ENCODE results near the gene CMPK1. TPM values are rescaled to one million over a fixed set of nuclear protein-coding genes. Genes with fewer than 3 reads are reported as not detected.
"Not testable (repeated sequence)": the region's sequence is repeated elsewhere in the genome, so short reads cannot be mapped to it uniquely, and the experiment has no call there.

CMPK1 gene
- total RNA-seq, 1 donor from 2014 or later = 151 TPM

- DNase-seq (ENCODE audit: low spot score) = no peak
These were observed 3.8 kb downstream of the CMPK1 start for GRCh38 chr1:47337350-47337749.

DNA sequence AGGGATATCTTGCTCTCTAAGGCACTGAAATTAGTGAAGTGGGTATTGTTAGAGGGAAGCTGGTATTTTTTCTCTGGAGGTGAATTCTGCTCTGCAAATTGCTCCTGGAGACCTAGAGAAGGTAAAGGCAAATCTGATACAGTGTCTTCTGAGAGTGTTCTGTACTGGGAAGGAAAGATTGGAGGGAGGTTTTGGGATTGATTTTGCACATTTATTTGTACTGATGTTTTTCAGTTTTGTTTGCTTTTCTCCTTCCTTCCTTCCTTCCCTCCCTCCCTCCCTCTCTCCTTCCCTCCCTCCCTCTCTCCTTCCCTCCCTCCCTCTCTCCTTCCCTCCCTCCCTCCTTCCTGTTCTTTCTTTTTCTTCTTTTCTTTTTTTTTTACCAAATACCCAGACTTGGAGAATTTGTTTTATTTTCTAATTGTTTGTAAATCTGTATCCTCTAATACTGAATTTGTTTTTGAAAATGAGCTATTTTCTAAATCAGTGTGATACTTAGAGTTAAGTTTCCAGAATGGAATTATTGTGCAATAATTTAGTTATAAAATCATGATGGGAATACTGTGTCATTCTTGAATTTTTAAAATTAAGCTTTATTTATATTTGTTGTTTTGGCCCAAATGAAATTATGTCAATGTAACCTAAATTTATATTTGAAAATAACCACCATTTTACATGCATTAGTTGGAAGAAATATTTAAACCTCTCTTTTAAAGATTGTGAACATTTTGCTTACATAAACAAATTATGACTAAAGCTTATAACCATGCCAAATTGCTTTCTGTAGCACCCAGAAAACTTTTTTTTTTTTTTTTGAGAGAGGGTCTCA lies 4.9 kb downstream of the CMPK1 start:
- DNase-seq (ENCODE audit: low spot score) = no peak

DNA sequence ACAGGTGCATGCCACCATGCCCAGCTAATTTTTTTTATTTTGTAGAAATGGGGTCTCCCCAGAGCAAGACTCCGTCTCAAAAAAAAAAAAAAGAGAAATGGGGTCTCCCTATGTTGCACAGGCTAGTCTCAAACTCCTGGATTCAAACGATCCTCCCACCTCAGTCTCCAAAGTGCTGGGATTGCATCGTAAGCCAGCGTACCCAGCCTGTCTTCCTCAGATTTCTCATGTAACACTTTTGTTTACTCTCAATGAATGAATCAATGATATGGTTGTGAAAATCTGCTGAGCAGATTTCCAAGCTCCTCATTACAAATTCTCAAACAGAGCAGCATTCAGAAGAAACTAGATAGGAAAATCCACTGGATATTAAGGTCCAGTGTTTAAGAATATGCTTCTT lies 6.6 kb downstream of the CMPK1 start:
- DNase-seq (ENCODE audit: low spot score) = peak; percentile 20

DNA sequence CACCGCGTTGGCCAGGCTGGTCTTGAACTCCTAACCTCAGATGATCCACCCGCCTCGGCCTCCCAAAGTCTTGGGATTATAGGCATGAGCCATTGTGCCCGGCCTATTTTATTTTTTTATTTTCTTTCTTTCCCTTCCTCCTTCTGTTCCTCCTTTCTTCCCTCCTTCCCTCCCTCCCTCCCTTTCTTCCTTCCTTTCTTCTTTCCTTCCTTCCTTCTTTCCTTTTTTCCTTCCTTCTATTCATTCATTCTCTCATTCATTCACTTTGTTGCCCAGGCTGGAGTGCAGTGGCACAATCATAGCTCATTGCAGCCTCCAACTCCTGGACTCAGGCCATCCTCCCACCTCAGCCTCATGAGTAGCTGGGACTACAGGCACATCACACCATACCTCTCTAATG lies 13.4 kb downstream of the CMPK1 start:
- DNase-seq (ENCODE audit: low spot score) = not testable (repeated sequence)

GRCh38 chr1:47347735-47348134 lies 14.1 kb downstream of the CMPK1 start:
- no peak for DNase-seq (ENCODE audit: low spot score)

DNA sequence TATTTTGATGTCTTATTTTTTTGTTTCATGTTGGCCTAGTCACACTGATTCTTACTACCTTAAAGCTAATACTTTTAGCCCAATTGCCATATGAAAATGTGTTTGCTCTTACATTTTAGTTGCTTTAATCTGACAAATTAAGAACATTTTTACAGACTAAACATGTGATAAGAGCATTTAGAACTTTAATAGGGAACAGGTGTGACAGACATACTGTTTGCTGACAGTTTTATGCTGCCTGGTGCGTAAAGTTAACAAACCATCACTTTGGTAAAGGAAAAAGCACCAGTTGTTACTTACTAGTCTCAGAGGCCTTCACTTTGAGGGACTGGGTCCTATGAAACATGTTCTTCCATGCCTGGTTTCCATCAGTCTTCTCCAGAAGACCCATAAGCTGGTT lies 14.7 kb downstream of the CMPK1 start:
- no peak for DNase-seq (ENCODE audit: low spot score)

DNA sequence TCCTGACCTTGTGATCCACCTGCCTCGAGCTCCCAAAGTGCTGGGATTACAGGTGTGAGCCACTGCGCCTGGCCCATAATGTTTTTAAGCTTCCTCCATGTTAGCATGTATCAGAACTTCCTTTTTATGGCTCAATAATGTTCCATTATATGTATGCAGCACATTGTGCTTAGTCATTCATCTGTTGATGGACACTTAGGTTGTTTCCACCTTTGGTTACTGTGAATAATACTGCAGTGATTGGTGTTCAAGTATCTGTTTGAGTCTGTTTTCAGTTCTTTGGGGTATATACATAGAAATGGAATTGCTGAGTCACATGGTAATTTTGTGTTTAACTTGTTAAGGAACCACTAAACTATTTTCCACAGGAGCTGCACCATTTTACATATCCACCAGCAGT lies 17.7 kb downstream of the CMPK1 start:
- no peak for DNase-seq (ENCODE audit: low spot score)

DNA sequence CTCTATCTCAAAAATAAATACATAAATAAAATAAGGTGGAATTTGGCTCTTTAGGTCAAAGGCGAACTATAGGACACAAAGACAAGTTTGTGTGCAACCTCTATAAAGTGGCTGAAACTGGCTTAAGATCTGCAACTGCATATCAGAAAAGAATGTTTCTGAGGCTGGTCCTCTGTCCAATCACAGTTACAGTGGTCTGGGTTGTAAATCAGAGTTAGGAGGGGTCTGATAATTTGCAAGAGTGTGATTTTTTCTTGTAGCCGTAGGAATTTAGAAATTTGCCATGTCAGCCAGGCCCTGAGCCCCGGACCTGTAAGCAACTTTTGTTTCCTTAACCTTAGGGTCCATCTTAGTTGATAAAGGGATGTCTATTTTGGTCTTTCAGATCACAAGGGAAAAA lies 27.8 kb downstream of the CMPK1 start:
- DNase-seq (ENCODE audit: low spot score) = no peak

- no peak for DNase-seq (ENCODE audit: low spot score)
These were observed 29.2 kb downstream of the CMPK1 start for GRCh38 chr1:47362828-47363227.

GRCh38 chr1:47367651-47368050 lies 34.1 kb downstream of the CMPK1 start:
- DNase-seq (ENCODE audit: low spot score) = no peak

- DNase-seq (ENCODE audit: low spot score) = no peak
These were observed 37.5 kb downstream of the CMPK1 start for GRCh38 chr1:47371016-47371517.

DNA sequence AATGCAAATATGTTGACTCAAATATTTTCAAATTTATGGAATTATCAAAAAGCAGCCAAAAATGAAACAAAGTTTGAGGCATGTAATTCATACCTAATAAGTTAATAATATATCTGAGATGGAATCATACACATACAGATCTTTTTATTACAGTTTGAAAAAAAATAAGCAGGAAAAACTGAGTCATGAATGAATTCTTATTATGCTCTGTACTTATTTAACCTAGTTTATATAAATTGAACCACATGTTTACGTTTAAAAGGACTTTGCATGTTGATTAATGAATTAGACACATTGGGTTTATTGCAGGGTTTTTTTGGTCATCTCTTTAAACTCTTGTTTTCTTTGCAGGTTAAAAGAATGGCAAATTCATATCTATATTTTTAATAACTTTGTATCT lies 40.9 kb downstream of the CMPK1 start:
- no peak for DNase-seq (ENCODE audit: low spot score)

- DNase-seq (ENCODE audit: low spot score) = no peak
These were observed 44.6 kb downstream of the CMPK1 start for GRCh38 chr1:47378147-47378546.

DNA sequence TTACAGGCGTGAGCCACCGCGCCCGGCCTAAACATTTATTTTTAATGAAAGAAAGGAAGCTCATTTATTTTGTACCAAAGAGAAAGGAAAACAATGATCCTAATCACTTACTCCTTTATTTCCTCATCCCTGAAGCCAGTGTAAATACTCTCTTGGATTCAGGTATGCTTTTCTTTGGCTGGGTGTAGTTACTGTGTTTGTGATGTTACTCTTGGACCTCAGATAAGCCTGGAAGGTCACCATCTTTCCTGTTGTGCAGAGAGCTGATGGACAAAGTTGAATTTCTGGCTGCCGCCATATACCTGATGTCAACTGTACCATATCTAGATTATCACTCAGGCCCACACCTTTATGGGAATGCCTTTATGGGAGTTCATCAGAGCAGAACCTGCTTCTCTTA lies 47.1 kb downstream of the CMPK1 start:
- no peak for DNase-seq (ENCODE audit: low spot score)

DNA sequence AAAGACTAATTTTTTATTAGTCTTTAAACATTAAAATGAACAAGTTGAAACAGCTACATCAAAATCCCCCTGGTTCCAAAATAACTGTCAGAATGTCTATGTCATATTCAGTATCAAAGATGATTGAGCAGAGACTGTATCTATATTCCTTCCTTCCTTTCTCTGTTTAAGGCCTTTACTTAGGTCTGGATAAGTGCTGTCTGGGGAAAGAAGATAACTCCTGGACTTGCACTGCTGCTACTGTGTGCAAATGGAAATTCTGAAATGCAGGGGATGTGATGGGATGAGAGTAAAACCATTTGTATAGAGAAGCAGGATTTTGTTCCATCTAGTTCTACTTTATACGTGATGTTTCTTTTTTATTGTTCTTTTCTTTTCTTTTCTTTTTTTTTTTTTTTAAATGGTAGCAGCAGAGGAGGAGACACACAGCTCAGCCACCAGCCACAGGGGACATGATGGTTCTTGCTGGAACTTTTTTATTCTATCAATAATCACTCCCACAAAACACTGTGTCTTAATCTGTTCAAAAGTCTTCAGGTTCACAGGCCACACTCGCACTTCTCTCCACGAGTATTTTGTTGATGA lies 48.9 kb downstream of the CMPK1 start:
- DNase-seq (ENCODE audit: low spot score) = no peak

DNA sequence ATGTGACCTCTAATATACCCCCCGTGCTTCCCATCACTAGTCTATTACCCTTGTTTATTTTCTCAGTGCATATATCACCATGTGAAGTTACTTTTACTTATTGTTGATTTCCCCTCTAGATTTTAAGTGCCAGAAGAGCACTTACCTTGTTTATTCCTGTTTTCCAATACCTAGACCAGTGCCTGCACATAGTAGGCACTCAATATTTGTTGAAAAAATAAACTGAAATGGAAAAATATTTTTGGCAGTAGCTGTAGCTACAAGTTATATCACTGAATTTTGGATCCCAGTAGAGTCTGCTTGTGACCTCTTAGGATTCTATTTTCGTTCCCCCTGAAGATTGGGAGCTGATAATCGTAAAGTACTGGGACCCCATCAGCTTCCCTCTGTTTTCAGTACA lies 50.5 kb downstream of the CMPK1 start:
- DNase-seq (ENCODE audit: low spot score) = no peak

DNA sequence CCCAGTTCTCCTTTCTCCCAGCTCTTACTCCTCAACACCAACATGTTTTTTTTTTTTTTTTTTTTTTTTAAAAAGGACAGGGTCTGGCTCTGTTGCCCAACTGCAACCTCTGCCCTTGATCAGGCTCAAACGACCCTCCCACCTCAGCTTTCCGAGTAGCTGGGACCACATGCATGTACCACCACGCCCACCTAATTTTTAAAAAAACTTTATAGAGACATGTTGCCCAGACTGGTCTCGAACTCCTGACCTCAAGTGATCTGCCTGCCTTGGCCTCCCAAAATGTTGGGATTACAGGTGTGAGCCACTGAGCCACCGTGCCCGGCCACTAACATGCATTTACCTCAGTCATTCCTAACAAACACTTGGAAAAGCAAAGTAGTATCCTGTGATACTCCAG lies 51.4 kb downstream of the CMPK1 start:
- no peak for DNase-seq (ENCODE audit: low spot score)

DNA sequence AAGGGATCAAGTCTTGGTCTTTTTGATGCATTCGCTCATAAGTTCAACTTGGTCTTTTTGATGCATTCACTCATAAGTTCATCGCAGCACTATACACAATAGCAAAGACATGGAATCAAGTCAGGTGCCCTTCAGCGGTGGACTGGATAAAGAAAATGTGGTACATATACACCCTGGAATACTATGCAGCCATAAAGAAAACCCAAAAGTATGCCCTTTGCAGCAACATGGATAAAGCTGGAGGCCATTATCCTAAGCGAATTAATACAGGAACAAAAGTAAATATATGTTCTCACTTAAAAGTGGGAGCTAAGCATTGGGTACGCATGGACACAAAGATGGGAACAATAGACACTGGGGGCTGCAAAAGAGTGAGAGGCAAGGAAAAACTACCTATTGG lies 52.7 kb downstream of the CMPK1 start:
- no peak for DNase-seq (ENCODE audit: low spot score)

GRCh38 chr1:47388030-47388890 lies 54.7 kb downstream of the CMPK1 start:
- no peak for DNase-seq (ENCODE audit: low spot score)

DNA sequence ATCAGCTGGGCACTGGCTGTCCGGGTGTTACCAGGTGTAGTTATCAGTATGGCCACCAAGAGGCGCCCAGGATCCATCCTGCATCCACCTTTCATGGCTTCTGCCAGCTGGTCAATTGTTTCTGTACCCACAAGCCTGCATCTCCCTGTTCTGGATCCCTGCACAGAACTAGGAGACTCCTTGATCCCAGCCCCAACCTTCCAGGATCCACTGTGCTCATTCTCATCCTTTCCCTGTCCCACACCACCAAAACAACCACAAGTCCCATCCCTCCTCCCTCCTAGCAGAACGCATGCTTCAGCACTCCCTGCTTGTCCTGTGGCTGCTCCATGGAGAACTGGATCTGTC lies 55.3 kb downstream of the CMPK1 start:
- no peak for DNase-seq (ENCODE audit: low spot score)

DNA sequence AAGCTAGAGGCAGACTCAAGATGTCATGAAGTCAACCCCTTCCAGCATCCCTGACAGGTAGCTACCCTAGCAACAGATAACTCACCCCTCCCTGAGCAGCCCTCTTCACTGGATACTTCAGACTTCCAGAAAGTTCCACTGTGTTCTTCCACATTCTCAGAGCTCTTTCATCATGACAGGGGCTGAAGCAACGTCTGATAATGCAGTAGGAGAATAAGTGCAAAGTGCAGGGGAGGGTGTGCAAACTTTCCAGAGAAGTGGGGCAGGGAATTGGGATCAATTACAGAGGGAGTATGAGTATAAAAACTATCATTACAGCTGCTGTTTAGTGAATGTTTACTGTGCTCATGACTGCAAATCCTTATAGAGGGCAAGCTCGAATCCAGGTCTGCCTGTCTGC lies 56.1 kb downstream of the CMPK1 start:
- no peak for DNase-seq (ENCODE audit: low spot score)

DNA sequence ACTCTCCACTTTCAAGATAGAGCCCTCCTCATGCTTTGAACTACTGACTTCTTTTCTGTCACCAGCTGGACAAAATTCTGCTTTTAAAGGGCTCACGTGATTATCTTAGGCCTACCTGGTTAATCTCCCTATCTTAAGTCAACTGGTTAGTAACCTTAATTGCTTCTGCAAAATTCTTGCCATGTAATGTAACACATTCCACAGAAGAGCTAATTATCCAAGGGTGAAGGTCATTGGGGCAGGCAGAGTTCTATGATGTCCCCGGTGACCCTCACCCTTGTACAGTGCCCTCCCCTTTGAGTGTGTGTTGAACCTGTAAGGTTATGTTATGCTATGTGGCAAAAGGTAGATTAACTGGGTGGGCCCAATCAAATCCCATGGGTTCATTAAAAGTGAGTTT lies 57.3 kb downstream of the CMPK1 start:
- DNase-seq (ENCODE audit: low spot score) = no peak

Measured in mesenteric fat pad (tissue), 1 donor.